D721Med (cell line): ENCODE data around the gene NCKAP5.

Experiments
- DNase-seq: peaks from one replicate; pipeline ENCODE4 v3.0.0; 2011; ENCODE audit warnings: low spot score; ENCODE audit not compliant: insufficient read length
- FAIRE-seq: peaks from 2 replicates; lab custom pipeline; 2011; peaks lifted over from hg19 to GRCh38; lab: Jason Lieb, UNC
- CTCF ChIP-seq: IDR thresholded peaks from 2 replicates; pipeline ENCODE4 v1.5.1; 2012; ENCODE audit warnings: mild to moderate bottlenecking, control low read depth; ENCODE audit not compliant: insufficient read depth; ENCODE audit errors: missing control alignments

The NCKAP5 gene

GRCh38 chr2:132911726-132912724 is 656.2 kb downstream of the NCKAP5 start:
- no peak for DNase-seq
- no peak for FAIRE-seq

GRCh38 chr2:132910432-132910831 is 657.8 kb downstream of the NCKAP5 start:
- DNase-seq: no peak
- TF ChIP-seq CTCF: no peak
- no peak for FAIRE-seq

More at GRCh38 chr2:132911726-132912724, 656.2 kb downstream of the NCKAP5 start:
- no peak for TF ChIP-seq CTCF

GRCh38 chr2:132909427-132909826 is 658.8 kb downstream of the NCKAP5 start:
- FAIRE-seq (no peak), DNase-seq (no peak)
- TF ChIP-seq CTCF: no peak

GRCh38 chr2:132904142-132904842 is 664.0 kb downstream of the NCKAP5 start:
- FAIRE-seq (no peak), DNase-seq (no peak)
- no peak for TF ChIP-seq CTCF

GRCh38 chr2:132902626-132903025 is 665.6 kb downstream of the NCKAP5 start:
- no peak for FAIRE-seq
- no peak for DNase-seq
- TF ChIP-seq CTCF: no peak

GRCh38 chr2:132901661-132902060 is 666.6 kb downstream of the NCKAP5 start:
- no peak for DNase-seq
- no peak for TF ChIP-seq CTCF
- no peak for FAIRE-seq
